ENCODE measurements around the gene CHMP1B.
"Not testable (repeated sequence)": the region's sequence is repeated elsewhere in the genome, so short reads cannot be mapped to it uniquely, and the experiment has no call there.

The CHMP1B gene

DNA sequence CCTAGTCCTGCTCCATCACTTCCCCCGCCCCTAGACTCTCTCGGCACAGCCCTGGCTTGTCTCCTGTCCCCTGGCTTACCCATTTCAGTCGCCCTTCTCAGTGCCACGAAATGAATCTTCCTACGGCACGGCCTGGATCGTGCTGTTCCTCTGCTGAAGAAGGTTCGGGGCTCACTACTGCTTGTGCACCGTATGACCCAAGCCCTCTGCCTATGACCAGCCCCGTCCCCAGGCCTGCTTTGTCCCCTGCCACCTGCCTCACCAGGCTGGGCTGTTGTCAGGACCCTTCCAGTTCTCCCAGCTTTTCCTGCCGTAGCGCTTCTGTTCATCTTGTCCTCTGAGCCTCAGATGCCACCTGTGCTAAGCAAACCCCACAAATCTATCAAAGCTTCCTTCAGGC is 13.9 kb downstream of the CHMP1B start:
- in situ Hi-C loops (cut with HindIII; ENCODE audit: low sequenced_read_pairs), result no loop called here

DNA sequence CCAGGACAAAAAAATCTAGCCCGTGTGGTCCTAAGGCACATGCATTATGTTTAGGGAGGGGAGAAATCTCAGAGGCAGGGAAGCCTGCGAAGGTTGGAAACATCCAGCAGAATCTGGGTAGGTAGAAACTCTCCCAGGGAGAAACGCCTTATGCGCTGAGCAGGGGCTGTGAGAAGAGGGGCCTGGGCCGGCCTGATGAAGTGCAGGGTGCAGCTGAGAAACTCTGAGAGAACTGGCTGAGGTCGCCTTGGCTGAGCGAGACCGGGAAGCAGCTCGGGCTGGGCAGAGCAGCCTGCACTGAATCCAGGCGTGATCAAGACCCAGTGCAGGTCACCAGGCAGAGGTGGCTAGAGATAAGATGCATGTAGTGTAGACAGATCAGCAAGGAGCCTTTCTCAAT is 15.1 kb downstream of the CHMP1B start:
- in situ Hi-C loops (cut with HindIII; ENCODE audit: low sequenced_read_pairs), result no loop called here

DNA sequence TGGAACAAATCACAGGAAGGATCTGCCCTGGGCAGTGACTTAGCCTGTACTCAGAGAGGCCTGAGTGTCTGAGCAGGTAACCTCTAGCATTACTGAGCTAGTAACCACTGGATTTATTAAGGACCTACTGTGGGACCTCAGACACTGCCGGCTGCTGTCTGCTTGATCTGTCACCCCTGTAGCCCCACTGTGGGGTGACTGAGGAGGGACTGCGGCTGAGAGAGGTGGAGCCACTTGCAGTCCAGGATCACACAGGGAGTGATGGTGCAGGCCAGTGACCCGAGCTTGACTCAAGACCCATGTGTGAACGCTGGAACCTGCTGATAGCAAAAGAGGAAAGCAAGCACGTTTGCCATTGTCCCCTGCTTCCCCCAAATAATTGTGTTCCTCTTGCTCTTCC is 15.6 kb downstream of the CHMP1B start:
- in situ Hi-C loops (cut with HindIII; ENCODE audit: low sequenced_read_pairs), result no loop called here

DNA sequence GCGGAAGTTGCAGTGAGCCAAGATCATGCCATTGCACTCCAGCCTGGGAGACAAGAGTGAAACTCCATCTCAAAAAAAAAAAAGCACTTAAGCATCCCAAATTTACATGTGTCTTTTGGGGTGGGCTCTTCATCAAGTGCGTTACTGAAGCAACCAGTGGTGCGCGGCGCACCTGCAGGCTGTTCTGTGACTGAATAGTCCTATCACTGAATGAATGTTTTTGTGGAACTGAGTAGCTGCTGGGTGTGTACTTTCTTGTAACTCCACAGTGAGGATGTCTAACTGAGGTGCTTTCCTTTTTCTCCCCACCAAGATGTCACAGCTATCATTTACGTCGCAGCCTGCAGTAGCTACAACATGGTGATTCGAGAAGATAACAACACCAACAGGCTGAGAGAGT is 17.0 kb downstream of the CHMP1B start:
- in situ Hi-C loops (cut with HindIII; ENCODE audit: low sequenced_read_pairs), result no loop called here

DNA sequence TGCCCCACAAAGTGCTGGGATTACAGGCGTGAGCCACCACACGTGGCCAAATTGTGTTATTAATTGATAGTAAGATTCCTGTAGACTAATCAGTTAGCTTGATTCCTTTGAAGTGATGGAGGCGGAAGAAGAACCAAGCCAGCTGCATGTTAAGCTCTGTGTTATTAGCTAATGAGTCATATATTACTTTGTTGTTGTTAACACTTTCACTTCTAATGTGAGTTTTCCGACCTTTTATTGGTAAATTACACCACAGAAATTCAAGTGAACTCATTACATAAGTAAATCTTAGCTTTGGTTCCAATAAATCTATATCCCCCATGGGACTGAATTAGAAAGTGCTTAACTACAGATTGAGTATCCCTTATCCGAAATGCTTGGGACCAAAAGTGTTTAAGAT is 20.3 kb downstream of the CHMP1B start:
- in situ Hi-C loops (cut with HindIII; ENCODE audit: low sequenced_read_pairs), result no loop called here

DNA sequence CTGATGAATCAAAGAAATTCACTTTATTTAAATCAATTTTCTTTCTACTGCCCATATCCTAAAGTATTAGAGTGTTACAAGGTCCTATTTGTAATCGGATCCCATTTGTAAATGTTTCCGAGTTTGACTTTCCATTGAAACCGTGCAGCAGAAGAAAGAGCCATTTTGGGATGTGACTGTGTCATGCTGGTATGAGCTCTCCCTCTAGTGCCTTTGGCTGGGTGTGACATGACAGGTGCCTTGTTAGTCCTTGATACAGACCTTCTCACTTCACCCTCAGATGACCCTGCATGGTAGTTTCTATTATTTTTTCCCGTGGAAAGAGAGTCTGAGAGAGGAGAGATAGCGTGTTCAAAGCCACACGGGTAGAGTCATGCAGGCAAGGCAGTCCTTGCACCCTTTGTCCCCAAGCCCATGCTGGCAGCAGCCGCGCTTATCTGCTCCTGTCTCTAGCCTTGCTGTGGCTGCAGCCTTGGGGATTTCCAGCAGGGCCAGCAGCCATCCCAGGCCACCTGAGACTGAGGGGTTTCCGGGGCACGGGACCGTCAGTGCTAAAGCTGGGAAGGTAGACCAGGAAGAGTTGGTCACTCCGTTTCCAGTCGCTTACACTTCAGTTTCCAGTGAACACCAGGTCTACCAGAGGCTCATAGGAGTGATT is 21.4 kb downstream of the CHMP1B start:
- in situ Hi-C loops (cut with HindIII; ENCODE audit: low sequenced_read_pairs), result no loop called here

DNA sequence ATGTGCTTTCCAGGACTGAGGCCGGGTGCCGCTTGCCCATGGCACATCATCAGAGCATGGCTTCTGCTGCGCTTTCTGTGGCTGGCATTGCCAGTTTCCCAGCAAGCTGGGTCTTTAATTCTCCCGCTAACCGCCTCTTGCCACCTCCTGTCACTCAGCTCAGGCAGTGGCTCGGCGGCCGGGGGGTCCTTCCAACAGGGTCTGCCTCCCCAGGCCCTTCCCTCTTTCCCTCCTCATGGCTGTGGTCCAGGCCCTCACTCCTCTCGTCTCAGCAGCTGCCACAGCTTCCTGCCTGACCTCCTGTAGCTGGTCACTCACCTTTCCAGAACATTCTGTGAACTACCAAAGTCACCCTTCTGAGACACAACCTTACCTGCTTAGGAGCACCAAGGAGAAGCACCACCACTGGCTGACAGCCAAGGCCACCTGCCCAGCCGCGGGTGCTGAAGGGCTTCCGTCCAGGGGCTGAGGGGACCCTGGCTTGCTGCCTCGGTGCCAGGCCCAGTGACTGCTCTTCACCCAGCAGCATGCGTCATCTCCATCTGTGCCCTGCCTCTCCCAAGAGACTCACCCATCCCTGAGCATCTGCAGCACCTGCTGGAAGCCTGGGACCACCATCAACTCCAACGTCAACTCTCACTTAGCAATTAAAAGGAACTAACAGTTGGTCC is 22.6 kb downstream of the CHMP1B start:
- in situ Hi-C loops (cut with HindIII; ENCODE audit: low sequenced_read_pairs), result no loop called here

DNA sequence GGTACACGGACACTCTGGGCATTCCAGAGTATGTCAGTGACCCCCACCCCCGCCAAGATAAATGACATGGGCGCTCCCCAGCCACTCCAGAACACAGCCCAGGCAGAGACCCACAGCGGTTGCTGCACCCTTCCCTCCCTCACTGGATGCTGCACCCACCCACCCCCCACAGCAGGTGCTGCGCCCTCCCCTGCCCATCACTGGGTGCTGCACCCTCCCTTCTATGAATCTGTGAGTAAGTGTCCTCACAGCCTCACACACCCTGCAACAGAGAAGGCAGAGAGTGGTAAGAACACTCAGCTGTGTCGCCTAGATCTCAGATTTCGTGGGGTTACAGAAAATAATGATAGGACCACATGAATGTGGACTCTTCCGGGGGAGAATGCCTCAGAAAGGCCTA is 23.5 kb downstream of the CHMP1B start:
- in situ Hi-C loops (cut with HindIII; ENCODE audit: low sequenced_read_pairs), result no loop called here

DNA sequence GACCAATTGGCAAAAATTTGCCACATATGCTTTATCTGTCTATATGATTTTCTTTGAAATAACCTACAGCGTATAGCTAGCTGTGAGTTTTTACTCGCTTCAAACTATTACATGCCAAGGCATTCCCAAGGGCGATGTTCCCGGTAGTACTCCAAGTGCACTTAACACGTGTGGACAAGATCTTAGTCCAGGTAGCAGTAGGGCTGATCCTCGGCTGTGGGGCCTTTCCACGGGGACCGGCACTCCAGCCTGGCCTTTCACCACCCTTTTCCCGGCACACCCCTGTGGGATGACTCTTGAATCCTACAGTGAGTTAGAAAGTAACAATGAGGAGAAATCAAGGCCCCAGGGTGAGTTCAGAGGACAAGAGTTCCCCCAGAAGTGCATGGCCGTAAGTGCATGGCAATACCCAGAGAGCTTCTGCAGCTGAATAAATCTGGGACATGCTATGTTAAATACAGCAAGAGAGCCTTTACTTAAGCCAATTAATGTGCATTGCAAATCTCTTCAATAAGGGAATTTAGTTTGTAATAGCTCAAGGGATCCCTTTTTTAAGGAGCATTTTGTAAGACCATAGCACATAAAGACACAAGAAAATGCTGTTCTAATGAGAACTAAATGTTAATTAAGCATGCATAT is 26.4 kb downstream of the CHMP1B start:
- in situ Hi-C loops (cut with HindIII; ENCODE audit: low sequenced_read_pairs), result no loop called here

DNA sequence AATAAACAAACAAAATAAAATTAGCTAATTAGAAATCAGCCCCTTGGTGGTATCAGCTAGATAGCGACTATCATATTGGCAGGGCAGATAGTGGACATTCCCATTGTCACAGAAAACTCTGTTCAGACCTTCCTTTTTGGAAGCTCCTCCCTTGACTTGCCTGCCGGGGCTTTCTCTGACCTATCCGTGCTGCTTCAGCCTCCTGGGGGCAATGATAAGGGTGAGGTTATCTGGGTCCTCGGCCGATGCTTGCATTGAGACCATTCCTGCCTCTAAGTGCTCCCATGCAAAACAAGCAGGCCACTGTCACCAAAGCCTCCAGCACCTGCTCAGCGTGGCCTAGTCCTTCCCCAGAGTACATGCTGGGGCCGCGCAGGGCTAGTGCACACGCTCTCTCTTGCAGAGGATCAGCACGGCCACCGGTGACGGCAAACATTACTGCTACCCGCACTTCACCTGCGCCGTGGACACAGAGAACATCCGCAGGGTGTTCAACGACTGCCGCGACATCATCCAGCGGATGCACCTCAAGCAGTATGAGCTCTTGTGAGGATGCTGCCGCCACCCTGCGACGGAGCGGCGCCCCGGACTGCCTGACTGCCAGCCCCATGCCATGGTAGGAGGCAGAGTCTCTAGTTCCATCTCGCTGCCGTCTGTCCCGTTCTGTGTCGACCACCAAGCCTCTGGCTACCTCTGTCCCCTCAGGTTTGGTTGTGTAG is 29.5 kb downstream of the CHMP1B start:
- in situ Hi-C loops (cut with HindIII; ENCODE audit: low sequenced_read_pairs), result no loop called here

DNA sequence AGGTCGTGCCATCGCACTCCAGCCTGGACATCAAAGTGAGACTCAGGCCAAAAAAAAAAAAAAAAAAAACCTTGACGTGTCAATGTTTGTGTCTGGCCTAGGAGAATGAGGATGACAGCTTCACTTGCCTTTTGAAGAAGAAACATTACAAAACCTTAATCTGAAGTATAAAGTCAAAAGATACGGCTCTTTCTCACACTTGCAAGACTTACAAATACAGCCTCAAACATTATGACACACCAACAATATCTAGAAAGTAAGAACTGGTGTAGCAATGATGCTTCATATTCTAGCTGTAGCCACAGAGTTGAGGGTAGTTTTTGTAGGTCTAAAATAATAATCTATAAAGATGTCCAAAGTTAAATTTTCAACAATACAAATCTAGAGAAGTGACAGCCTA is 31.4 kb downstream of the CHMP1B start:
- in situ Hi-C loops (cut with HindIII; ENCODE audit: low sequenced_read_pairs), result no loop called here

DNA sequence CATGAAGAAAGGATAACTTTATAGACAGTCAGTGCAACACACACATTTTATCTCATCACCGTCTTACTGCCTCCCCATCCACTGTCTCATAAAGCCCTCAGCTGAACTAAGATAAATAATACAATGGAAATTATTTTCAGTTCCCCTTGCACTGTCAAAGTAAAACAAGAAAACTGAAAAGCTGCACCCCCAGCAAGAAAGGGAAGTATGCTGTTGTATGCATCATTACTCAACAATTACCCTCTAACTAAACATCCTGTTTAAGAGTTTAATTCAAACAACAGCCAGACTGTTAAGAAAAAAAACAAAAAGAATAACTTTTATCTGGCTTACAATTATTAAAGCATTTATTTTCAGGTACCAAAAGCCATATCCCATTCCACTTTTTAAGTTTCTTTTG is 31.9 kb downstream of the CHMP1B start:
- in situ Hi-C loops (cut with HindIII; ENCODE audit: low sequenced_read_pairs), result no loop called here

DNA sequence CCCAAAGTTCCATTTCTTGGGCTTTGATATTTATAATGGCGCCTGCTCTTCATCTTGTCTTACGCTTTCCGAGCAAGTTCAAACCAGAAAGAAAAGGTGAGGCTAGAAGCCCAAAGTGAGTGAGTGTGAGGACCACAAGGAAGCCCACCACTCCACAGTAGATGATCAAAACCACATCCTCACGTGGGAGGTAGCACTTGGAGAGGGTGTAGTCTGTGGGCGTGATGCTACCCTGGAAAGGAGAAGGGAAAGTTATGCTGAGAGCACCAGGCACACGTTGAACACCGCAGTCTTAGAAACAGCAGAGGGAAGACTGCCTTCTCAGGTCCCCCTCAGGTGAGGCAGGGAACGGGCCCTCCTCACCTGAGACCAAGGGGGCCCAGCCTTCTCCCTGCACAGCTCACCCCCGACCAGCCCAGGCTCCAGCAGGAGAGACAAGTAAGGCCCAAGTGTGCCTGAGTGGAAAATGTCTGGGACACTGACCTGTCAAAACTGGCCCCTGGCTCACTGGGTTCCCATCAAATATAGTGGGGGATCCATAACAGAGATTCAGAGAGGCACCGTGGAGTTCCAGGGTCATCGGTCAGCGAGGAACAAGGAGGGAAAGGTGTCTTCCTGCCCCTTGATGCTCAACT is 33.3 kb downstream of the CHMP1B start:
- in situ Hi-C loops (cut with HindIII; ENCODE audit: low sequenced_read_pairs), result no loop called here

DNA sequence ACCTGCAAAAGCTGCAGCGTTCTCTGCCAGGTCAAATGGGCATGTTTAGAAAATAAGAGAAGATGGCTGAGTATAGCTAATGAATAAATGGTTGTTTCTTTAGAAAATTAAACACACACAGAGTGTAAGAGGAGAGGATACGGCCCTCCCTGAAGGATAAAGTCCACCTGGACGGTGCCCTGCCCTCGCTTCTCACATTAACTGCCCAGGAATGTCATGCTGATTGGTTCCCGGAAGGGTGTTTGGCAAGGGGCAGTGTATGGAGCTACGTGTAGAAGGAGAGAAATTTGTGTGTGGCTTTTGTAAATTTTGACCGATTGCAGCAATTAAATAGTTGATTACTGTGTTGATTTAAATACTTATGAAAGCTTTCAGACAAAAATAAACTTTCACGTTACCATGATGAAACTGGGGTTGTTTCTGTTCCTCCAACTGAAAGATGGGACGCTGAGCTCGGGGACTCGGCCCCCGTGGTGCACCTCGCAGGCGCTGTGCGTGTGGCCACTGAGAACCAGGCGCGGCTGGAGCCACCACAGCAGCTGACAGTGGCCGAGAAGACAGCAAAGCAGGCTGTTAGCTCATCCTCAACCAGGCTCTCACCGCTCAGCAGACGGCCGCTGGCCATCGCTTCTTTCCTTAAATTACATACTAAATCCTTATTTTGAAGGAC is 34.2 kb downstream of the CHMP1B start:
- in situ Hi-C loops (cut with HindIII; ENCODE audit: low sequenced_read_pairs), result no loop called here

DNA sequence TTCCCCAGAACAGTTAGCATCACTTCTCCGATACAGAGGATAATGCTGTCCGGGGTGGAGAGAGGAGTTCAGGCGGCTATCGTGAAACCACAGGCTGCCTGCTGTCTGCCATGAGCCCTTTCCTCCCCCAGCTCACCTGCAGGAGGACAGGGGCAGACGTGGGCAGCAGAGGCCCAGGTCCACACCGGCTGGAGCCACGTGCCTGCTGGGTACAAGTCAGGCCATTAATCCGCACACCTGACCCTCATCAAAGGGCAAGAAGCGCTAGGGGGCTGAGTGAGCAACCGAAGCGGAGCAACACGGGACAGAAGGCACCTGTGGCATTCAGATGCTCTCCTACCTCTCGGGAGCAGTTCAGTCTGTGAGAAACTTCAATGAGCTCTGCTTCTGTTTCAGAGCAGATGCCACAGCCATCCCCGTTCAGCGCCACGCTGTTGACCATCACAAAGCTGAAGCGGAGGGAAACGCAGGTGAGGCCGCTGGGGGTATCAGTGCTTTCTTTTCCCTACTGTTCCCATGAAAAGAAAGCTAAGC is 35.4 kb downstream of the CHMP1B start:
- in situ Hi-C loops (cut with HindIII; ENCODE audit: low sequenced_read_pairs), result no loop called here

DNA sequence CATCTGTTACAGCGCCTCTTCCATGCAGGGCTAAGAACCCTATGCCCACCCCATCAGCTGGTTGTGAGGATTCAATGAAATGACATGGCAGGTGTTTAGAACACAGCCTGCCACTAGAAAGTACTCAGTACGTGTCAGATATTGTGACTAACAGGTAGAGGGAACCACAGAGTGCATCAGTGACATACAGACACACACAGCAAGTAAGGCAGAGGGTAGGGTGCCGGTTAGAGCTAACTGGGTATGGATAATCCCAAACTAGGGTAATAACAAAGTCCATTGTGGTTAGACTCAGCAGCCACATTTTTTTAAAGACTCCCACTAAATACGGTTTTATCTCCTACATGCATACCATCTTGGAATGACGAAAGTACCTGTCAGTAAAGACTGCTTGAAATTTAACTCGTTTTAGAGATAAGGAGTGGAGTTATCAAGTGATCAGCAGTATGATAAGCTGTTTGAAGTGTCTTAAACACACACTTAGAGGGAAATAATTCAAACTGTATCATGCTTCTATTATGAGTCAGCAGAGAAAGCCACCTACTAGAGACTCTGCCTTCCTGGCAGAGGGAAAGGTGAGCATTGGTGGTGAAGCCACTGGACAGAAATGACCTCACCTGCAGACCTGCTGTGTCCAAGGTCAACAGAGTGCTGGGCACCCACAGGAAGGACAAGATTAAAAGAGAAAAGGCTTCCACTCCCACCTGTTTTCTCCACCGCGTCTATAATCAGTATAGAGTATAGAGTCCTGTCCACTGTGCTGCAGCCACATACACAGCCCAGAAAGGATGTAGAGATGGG is 36.3 kb downstream of the CHMP1B start:
- in situ Hi-C loops (cut with HindIII; ENCODE audit: low sequenced_read_pairs), result no loop called here

DNA sequence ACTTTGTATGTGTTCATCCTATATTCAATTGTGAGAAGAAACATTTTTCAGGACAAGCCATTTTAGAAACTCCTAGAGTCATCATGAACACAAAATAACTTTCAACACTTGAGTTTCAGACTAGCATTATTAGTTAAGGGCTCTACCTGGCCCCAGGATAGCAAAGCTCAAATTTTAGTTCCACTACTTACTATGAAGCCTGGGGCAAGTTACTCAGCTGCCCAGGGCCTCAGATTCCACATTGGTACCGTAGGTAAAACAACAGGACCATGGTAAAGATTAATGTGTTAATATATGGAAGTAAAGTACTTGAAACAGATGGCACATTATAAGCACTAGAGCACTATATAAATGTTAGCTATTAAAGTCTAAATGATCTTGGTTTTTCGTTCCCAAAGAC is 37.5 kb downstream of the CHMP1B start:
- in situ Hi-C loops (cut with HindIII; ENCODE audit: low sequenced_read_pairs), result no loop called here

DNA sequence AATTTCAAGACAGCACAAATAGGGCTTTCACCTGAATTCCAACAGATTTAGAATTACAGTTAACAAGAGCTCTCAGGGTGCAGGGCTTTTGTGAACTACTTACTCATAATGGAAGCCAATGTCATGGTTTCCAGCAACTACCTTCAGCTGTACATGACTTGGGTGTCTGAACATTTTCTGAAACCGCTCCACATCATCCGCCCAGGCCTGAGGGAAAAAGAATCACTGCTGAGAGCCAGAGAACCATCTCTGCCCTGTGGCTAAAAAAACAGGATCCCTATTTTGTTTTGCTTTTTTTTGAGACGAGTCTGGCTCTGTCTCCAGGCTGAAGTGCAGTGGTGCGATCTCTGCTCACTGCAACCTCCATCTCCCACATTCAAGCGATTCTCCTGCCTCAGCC is 38.1 kb downstream of the CHMP1B start:
- in situ Hi-C loops (cut with HindIII; ENCODE audit: low sequenced_read_pairs), result no loop called here

DNA sequence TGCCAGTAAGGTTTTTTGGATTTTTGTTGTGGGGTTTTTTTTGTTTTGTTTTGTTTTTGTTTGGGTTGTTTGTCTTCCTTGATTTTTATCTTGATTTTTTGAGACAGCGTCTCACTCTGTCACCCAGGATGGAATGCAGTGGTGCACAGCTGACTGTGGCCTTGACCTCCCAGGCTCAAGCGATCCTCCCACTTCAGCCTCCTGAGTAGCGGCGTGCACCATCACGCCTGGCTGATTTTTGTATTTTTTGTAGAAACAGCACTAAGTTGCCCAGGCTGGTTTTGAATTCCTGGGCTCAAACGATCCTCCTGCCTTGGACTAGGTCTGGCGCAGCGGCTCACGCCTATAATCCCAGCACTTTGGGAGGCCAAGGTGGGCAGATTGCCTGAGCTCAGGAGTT is 40.5 kb downstream of the CHMP1B start:
- in situ Hi-C loops (cut with HindIII; ENCODE audit: low sequenced_read_pairs), result no loop called here

DNA sequence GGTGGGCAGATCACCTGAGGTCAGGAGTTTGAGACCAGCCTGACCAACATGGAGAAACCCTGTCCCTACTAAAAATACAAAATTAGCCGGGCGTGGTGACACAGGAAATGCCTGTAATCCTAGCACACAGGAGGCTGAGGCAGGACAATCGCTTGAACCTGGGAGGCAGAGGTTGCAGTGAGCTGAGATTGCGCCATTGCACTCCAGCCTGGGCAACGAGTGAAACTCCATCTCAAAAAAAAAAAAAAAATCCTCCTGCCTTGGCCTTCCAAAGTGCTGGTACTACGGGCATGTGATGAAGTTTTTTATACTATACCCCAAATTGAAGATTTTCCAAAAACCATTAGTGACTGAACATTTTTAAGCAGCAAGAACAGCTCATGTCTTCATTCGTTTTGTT is 41.2 kb downstream of the CHMP1B start:
- in situ Hi-C loops (cut with HindIII; ENCODE audit: low sequenced_read_pairs), result not testable (repeated sequence)
